HCT116 (cell line): ENCODE results near the gene CLDN20.

ENCODE experiments used
- CEBPB ChIP-seq: IDR thresholded peaks from 2 replicates; pipeline ENCODE4 v1.6.1; 2012; ENCODE audit warnings: low read depth
- EZH2 ChIP-seq: fragments of 200-600 bp; sonication (generic); IDR thresholded peaks from 2 replicates; pipeline ENCODE4 v1.6.1; 2017; ENCODE audit warnings: antibody characterized with exemption, mixed run types
- EZH2phosphoT487 ChIP-seq: fragments of 200-600 bp; IDR thresholded peaks from 2 replicates; pipeline ENCODE4 v1.6.1; 2018; ENCODE audit warnings: antibody characterized with exemption, borderline replicate concordance
- FOSL1 ChIP-seq: IDR thresholded peaks from 2 replicates; pipeline ENCODE4 v1.6.1; 2012; ENCODE audit warnings: low read depth
- JUND ChIP-seq: IDR thresholded peaks from 2 replicates; pipeline ENCODE4 v1.6.1; 2012
- POLR2A ChIP-seq: IDR thresholded peaks from 2 replicates; pipeline ENCODE4 v1.7.0; 2011; ENCODE audit warnings: borderline replicate concordance; ENCODE audit not compliant: insufficient read depth, insufficient read length; ENCODE audit errors: extremely low read depth
- POLR2AphosphoS5 ChIP-seq: IDR thresholded peaks from 2 replicates; pipeline ENCODE4 v1.6.1; 2011; ENCODE audit warnings: mild to moderate bottlenecking, low read depth, low read length, moderate library complexity
- REST ChIP-seq: IDR thresholded peaks from 2 replicates; pipeline ENCODE4 v1.6.1; 2012; ENCODE audit warnings: low read depth
- SP1 ChIP-seq: IDR thresholded peaks from 2 replicates; pipeline ENCODE4 v1.6.1; 2012; ENCODE audit warnings: low read depth
- TF ChIP-seq, protein P1 (sequence below), 3 experiments: fragments of 200-600 bp in 1 of 3; sonication (generic) in 1 of 3; IDR thresholded peaks in 2 of 3; conservative IDR thresholded peaks in 1 of 3; 2 replicates each; pipeline ENCODE4 v1.5.1; 2012 to 2017; ENCODE audit warnings: low read depth in 2 of 3, low read length in 2 of 3, antibody characterized with exemption in 1 of 3, borderline replicate concordance in 1 of 3, control low read depth in 1 of 3, mild to moderate bottlenecking in 1 of 3, mixed read lengths in 1 of 3, mixed run types in 1 of 3, moderate library complexity in 1 of 3; ENCODE audit not compliant: insufficient read depth in 1 of 3
- TF ChIP-seq, protein P2 (sequence below): IDR thresholded peaks from 2 replicates; pipeline ENCODE4 v1.6.1; 2012
- TF ChIP-seq, protein P3 (sequence below): IDR thresholded peaks from 2 replicates; pipeline ENCODE4 v1.6.1; 2012

DNA sequence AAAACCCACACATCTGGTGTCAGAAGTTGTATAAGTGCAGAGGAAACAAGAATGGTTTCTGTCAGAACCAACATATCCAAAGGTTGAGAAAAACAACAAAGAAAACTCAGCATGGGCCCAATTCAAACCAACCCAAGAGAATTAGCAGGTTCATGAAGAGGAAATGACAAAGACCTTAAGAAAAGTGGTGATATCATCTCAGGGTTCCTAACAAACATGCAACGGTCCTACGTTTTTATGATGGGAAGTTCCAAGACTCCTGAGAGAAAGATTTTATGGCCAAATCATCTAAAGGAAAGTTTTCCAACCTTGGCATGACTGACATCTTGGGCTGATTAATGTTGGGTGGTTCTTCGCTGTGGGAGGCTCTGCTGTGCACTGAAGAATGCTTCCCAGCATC, 27.5 kb downstream of the CLDN20 start:
- no peak for TF ChIP-seq EZH2
- TF ChIP-seq POLR2AphosphoS5 = no peak
- TF ChIP-seq, protein P1, sequence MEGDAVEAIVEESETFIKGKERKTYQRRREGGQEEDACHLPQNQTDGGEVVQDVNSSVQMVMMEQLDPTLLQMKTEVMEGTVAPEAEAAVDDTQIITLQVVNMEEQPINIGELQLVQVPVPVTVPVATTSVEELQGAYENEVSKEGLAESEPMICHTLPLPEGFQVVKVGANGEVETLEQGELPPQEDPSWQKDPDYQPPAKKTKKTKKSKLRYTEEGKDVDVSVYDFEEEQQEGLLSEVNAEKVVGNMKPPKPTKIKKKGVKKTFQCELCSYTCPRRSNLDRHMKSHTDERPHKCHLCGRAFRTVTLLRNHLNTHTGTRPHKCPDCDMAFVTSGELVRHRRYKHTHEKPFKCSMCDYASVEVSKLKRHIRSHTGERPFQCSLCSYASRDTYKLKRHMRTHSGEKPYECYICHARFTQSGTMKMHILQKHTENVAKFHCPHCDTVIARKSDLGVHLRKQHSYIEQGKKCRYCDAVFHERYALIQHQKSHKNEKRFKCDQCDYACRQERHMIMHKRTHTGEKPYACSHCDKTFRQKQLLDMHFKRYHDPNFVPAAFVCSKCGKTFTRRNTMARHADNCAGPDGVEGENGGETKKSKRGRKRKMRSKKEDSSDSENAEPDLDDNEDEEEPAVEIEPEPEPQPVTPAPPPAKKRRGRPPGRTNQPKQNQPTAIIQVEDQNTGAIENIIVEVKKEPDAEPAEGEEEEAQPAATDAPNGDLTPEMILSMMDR (IDR thresholded peaks at IDR 0.05 in 2 of 3, conservative IDR thresholded peaks at IDR 0.05 in 1 of 3; ENCODE audit: borderline replicate concordance in 1 of 3, insufficient read depth in 1 of 3, low read depth in 2 of 3, low read length in 2 of 3) = no peak
- no peak for TF ChIP-seq CEBPB
- TF ChIP-seq EZH2phosphoT487 = no peak
- no peak for TF ChIP-seq SP1
- TF ChIP-seq, protein P2, sequence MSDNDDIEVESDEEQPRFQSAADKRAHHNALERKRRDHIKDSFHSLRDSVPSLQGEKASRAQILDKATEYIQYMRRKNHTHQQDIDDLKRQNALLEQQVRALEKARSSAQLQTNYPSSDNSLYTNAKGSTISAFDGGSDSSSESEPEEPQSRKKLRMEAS = no peak
- no peak for TF ChIP-seq POLR2A
- TF ChIP-seq FOSL1 = no peak
- no peak for TF ChIP-seq JUND
- TF ChIP-seq REST = no peak
- TF ChIP-seq, protein P3, sequence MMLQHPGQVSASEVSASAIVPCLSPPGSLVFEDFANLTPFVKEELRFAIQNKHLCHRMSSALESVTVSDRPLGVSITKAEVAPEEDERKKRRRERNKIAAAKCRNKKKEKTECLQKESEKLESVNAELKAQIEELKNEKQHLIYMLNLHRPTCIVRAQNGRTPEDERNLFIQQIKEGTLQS = no peak
